GM18498 (cell line): ENCODE data around the gene OR11H6.
"Not testable (repeated sequence)": the region's sequence is repeated elsewhere in the genome, so short reads cannot be mapped to it uniquely, and the experiment has no call there.

ENCODE experiments used
- ATAC-seq: cut with Tn5 transposase; IDR thresholded peaks from one replicate; pipeline ENCODE4 v1.9.1; 2021; ENCODE audit warnings: mild to moderate bottlenecking, moderate library complexity; ENCODE audit not compliant: unreplicated experiment

Gene OR11H6, protein sequence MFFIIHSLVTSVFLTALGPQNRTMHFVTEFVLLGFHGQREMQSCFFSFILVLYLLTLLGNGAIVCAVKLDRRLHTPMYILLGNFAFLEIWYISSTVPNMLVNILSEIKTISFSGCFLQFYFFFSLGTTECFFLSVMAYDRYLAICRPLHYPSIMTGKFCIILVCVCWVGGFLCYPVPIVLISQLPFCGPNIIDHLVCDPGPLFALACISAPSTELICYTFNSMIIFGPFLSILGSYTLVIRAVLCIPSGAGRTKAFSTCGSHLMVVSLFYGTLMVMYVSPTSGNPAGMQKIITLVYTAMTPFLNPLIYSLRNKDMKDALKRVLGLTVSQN

GRCh38 chr14:20223410-20223809 is at the start of gene OR11H6:
TSS of gene OR11H6 (plus strand) at chr14:20223710. CDS start at chr14:20223710, 0 bp downstream.
- no peak for ATAC-seq

DNA sequence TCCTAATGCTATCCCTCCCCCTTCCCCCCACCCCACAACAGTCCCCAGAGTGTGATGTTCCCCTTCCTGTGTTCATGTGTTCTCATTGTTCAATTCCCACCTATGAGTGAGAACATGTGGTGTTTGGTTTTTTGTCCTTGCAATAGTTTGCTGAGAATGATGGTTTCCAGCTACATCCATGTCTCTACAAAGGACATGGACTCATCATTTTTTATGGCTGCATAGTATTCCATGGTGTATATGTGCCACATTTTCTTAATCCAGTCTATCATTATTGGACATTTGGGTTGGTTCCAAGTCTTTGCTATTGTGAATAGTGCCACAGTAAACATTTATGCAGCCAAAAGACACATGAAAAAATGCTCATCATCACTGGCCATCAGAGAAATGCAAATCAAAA is 49.3 kb upstream of the OR11H6 start:
- ATAC-seq: not testable (repeated sequence)

- ATAC-seq: no peak
Measured at GRCh38 chr14:20176330-20176729, 47.2 kb upstream of the OR11H6 start.

DNA sequence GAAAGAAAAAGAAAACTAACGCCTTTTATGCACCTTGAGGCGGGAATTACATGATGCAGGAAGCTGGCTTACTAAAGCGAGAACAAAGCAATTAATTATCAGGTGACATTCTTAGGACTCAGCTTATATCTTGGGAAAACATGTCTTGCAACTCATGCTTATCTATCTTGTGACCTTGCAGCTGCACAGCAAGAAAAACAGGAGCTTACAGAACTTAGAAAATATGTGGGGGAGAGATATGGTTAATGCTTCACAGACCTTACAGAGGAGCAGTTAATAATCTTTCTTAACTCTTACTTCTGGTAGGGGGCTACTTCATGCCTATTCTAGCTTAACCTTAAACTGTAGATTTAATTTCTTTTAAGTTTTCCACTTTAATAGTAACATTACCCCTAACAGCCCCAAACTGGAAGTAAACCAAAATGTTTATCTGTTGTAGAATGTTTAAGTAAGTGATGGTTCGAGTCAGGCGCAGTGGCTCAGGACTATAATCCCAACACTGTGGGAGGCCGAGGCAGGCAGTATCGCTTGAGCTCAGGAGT is 46.0 kb upstream of the OR11H6 start:
- ATAC-seq: no peak

DNA sequence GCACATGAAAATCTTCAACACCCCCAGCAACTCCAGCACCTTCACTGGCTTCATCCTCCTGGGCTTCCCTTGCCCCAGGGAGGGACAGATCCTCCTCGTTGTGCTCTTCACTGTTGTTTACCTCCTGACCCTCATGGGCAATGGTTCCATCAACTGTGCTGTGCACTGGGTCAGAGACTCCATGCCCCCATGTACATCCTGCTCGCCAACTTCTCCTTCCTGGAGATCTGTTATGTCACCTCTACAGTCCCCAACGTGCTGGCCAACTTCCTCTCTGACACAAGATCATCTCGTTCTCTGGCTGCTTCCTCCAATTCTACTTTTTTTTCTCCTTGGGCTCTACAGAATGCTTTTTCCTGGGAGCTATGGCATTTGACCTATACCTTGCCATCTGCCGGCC is 44.3 kb upstream of the OR11H6 start:
- no peak for ATAC-seq

GRCh38 chr14:20179880-20180279 is 43.6 kb upstream of the OR11H6 start:
- ATAC-seq: no peak

DNA sequence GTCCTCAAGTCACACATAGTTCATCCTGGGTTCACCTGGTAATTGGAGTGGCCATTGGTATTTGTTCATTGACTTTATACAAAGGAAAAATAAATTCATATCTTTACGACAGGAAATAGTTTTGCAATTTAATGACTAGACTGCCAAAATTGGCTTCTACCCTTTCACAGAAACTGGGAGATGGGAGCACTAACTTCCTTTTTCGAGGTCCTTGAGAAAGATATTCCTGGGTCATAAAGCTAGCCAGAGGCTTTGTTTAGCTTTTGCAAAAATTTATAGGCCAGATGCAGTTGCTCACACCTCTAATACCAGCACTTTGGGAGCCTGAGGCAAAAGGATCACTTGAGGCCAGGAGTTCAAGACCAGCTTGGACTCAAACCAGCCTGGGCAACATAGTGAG is 43.0 kb upstream of the OR11H6 start:
- ATAC-seq: no peak

GRCh38 chr14:20184181-20184580 is 39.3 kb upstream of the OR11H6 start:
- ATAC-seq: no peak

- no peak for ATAC-seq
Measured at GRCh38 chr14:20190596-20190995, 32.9 kb upstream of the OR11H6 start, which contains the start of gene OR11G2. TSS of gene OR11G2 (plus strand) at chr14:20190896. CDS start at chr14:20197438, 6,542 bp downstream.

DNA sequence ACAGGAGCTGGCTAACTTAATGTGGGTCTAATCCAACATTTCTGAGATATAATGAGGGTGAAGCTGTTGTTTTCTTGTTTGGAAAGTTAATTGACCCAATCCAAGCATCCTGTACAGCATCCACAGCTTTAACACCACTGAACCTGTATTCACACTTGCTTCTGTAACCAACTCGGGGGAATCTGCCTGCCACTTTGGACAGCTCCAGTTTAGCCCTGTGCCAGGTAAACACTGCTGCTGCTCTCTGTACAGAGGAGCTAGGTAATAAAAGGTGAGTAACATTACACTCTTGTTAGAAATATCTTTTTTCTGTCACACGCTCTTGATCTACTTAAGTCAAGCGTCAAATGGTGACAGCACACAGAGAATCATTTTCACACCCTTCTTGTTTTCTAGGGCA is 32.1 kb upstream of the OR11H6 start:
- no peak for ATAC-seq

DNA sequence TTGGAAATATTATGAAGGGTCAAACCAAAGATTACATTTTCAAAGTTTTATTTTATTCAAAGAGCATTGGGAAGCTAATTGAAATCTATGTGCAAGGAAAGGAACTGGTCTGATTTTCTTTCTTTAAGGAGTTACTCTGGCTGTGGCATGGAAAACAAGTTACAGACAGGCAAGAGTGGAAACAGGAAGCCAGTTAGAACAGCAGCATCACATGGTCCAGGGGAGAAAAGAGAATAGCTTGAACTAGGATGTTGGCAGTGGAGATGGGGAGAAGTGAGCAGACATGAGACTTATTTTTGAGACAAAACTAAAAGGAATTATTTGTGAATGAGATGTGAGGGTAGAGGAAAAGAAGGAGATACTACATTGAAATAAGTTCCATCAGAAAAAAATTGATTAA is 29.4 kb upstream of the OR11H6 start:
- no peak for ATAC-seq

DNA sequence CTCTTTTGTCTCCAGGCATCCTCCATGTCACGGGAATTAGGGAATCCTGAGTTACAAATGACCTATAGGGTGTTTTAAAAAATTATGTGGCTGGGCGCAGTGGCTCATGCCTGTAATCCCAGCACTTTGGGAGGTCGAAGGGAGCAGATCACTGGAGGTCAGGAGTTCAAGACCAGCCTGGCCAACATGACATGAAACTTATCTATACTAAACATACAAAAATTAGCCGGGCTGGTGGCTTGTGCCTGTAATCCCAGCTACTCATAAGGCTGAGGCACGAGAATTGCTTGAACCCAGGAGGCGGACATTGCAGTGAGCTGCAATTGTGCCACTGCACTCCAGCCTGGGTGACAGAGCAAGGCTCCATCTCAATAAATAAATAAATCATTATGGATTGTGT is 28.3 kb upstream of the OR11H6 start:
- not testable (repeated sequence) for ATAC-seq

GRCh38 chr14:20195911-20196310 is 27.6 kb upstream of the OR11H6 start:
- ATAC-seq: no peak

GRCh38 chr14:20197459-20197858 is 26.1 kb upstream of the OR11H6 start:
- no peak for ATAC-seq

DNA sequence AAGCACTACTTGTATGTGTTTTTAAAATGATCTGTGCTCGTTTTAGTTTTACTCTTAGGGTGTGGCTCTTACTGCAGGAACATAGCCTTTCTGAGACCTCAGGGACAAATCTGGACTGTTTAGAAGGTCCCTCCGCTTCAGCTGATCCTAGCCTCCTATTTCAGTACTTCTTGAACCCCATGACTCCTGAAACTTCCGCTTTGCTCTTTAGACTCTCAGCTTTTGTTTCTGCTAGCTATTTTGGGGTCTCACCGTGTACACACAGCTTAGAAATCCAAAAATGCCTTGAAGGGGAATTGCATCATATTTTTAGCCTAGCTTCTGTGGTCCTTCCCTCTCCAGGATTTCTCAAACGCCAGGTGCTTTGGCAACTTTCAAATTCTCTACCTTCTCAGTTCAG is 24.5 kb upstream of the OR11H6 start:
- ATAC-seq: no peak

GRCh38 chr14:20204721-20205120 is 18.8 kb upstream of the OR11H6 start:
- ATAC-seq: no peak

- no peak for ATAC-seq
Measured at GRCh38 chr14:20209595-20209994, 13.9 kb upstream of the OR11H6 start.

GRCh38 chr14:20212406-20212805 is 11.1 kb upstream of the OR11H6 start:
- not testable (repeated sequence) for ATAC-seq

DNA sequence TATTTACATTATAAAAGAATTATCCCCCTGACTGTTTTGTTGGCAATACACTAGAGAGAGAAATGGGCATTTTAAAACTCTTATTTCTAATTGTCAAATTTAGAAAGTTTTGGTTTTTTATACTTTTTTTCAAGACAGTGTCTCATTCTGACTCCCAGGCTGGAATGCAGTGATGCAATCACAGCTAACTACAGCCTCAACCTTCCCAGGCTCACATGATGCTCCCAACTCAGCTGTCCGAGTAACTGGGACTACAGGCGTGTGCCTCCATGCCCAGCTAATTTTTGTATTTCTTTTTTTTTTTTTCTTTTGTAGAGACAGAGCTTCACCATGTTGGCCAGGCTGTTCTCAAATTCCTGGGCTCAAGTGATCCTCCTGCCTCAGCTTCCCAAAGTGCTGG is 8.3 kb upstream of the OR11H6 start:
- ATAC-seq: no peak

- no peak for ATAC-seq
Measured at GRCh38 chr14:20219033-20219432, 4.5 kb upstream of the OR11H6 start.

DNA sequence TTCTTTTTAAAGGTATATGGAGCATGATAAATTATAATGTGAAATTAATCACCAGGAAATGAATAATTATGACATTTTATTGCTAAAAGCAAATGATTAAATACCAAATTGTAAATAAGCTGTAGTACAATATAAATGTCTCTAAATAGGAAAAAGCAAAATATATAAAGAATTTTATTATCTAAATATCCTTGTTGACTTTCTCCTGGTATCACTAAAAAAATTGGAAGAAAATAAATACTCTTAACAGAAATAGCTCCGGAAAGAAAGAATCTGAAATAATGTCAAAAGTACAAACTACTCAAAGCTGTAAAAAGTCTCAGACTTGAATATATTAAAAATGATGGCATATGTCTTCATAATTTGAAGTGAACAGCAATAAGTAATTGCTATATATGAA is 5.2 kb downstream of the OR11H6 start, which contains the start of gene OR11H7:
Gene OR11H7, plus strand, starts transcription at position 301 of the 400 bp plus-strand sequence.
- ATAC-seq: no peak

DNA sequence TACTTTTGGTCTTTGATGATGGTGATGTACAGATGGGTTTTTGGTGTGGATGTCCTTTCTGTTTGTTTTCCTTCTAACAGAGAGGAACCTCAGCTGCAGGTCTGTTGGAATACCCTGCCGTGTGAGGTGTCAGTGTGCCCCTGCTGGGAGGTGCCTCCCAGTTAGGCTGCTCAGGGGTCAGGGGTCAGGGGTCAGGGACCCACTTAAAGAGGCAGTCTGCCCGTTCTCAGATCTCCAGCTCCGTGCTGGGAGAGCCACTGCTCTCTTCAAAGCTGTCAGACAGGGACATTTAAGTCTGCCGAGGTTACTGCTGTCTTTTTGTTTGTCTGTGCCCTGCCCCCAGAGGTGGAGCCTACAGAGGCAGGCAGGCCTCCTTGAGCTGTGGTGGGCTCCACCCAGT is 11.9 kb downstream of the OR11H6 start:
- not testable (repeated sequence) for ATAC-seq
